HuH-7.5 (cell line): ENCODE measurements around the gene STK38L.

ENCODE experiments used
- DNase-seq: peaks from one replicate; pipeline ENCODE4 v3.0.0; 2011; ENCODE audit warnings: low spot score

The STK38L gene

DNA sequence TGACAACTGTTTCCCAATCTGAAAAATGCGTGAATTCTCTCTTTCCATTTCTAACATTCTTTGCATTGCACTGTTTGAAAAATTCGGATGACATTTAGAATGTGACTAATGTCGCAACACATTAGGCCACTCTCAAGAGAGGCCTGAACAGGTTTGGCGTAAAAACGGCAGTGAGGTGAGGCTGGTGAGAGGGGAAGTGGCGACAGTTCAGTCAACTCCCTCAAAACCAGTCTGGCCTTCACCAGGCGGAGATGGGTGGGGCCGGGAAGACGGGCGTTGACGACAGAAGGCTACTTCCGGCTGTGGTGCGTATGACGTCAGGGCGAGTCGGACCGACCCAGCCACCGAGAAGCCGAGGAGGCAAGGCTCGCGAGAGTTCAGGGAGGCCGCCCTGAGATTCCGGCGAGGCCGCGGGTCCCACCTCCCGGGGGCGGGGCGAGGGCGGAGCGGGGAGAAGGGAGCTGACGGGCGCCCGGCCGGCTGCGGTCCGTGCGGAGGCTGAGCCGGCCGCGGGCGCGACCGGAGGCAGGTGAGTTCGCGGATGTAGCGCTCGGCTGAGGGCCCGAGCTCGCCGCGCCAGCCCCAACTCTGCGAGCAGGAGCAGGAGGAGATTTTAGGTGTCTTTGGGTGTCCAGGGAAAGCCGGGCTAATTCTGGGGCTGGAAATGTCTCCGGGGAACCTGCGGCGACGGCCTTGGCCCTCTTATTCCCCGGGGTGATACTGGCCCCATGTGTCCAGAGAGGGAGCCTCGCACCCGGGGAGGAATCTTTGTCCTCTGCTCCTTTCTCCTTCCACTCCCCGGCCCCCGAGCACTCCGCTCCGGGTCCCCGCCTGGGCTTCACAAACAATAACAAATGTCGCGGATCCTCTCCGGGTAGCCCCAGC is at the start of gene STK38L:
TSS of gene STK38L (plus strand) at position 483 of the 885 bp plus-strand sequence. CDS start 53,435 bp downstream, outside the sequence.
- peak; percentile 77 for DNase-seq

- no peak for DNase-seq
Observed at GRCh38 chr12:27194644-27195043, 49.4 kb upstream of the STK38L start.

DNA sequence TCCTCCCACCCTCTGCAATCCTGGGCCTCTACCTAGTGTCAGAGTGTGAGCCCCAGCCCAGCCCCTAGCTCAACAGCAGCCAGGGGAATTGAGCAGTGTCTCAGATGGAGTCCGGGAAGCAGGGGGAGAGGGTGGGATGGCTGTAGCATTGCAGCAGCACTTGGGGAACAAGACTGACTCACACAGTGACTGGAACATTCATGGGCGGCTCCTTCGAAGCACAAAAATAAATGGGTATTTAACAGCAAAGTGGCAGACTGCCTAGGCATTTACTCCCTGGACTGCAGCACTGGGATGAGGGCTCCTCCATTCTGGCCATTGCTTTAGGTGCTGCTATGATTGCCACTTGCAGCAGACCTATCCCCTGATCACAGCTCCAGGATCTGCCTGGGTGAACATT is 46.0 kb upstream of the STK38L start:
- DNase-seq: no peak

DNA sequence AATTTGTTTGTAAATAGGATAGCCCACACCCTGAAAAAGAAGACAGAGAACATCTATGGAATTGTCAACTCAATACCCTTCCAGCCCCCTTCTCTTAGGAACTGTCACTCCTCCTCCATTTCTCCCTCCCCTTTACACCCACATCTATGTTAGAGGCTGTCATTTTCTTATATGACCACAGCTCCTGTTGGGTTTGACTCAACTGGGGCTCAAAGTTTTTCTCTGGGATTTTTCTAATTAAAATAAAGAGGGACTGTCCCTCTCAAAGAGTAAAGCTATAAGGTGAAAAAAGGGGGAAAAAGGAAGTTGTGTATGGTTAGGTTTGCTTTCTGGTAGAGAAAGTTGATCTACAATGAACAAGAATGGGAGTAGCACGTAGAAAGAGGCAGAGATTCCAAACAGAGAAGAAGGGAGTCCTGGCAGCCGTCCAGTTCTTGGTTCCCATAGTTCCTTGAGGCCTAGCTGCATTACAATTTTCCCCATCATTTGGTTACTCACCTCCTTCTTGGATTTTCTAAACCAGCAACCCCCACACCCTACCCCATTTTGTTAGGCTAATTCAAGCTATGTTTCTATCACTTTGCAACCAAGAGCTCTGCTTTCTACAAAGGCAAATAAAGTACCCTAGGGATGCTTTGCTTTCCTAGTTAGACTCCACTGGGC is 44.3 kb upstream of the STK38L start:
- DNase-seq: no peak

- no peak for DNase-seq
Observed at GRCh38 chr12:27201169-27201568, 42.9 kb upstream of the STK38L start.

- DNase-seq: no peak
Observed at GRCh38 chr12:27206801-27207502, 37.1 kb upstream of the STK38L start.

GRCh38 chr12:27207615-27208413 is 36.3 kb upstream of the STK38L start:
- DNase-seq: no peak

GRCh38 chr12:27208414-27208750 is 35.7 kb upstream of the STK38L start:
- DNase-seq: no peak

- no peak for DNase-seq
Observed at GRCh38 chr12:27209257-27209910, 34.7 kb upstream of the STK38L start.

DNA sequence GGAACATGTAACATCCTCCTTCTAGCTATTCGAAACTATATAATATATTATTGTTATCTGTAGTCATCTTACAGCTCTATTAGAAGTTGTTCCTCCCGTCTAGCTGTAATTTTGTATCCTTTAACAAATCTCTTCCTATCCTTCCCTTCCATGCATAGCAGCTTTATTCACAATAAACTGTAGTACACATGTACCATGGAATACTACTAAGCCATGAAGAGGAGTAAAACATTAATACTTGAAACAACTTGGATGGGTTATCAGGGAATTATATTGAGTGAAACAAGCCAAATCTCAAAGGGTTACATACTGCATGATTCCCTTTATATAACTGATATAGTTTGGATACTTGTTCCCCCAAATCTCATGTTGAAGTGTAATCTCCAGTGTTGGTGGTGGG is 33.9 kb upstream of the STK38L start:
- no peak for DNase-seq

DNA sequence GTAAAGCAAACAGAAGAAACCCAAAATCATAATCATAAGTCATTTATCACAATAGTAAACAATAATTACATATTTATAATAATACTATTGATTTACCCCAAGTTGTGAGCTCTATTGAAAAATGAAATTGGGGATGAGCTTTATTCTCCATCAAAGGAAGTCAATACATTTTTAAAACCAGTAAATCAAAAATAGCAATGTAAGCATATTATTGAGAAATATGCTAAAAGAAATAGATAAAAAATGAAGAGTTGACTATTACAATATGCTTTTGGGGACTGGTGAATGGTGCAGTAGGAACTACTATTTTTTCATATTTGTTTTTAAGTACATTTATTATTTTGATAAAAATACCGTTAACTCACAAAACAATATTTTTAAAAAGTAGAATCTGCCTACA is 31.2 kb upstream of the STK38L start:
- no peak for DNase-seq

DNA sequence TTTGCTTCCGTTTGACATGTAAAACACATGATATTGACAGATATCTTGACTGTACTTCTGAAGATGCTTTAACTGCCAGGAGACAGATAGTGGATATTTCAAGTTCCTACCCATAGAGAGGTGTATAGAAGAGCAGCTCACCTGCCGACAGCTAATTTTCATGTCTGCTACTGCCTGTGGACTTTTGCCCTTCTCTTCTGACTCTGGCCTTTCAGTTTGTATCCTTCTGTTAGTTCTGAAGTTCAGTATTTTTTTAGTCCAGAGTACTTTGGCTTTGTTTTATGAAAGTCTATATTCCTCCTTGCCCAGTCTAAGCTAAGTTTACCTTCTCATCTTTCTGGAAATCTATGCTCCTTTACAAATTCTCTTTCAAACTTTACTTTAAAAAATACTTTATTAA is 30.8 kb upstream of the STK38L start:
- no peak for DNase-seq

- no peak for DNase-seq
Observed at GRCh38 chr12:27213830-27214787, 30.0 kb upstream of the STK38L start.

DNA sequence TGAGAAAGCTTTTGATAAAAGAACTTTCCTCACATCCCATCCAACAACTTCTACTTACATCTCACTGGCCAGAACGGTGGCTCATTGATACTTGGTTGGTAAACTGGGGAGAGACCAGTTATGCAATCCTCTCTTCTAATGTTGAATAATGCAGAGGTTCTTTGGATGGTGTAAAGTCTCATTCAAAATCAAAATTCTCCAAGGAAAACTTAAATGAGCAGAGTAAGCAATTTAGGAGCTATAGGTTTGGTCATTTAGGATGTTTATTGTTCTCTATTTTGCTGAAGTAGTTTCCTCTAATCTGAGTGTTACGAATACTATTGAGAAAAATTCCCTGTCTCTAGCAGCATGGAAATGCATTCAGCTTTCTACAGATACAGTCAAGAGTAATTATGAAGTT is 26.5 kb upstream of the STK38L start:
- no peak for DNase-seq

- no peak for DNase-seq
Observed at GRCh38 chr12:27219693-27220054, 24.4 kb upstream of the STK38L start.

- DNase-seq: no peak
Observed at GRCh38 chr12:27220055-27220987, 23.8 kb upstream of the STK38L start.

- DNase-seq: no peak
Observed at GRCh38 chr12:27220988-27221345, 23.1 kb upstream of the STK38L start.

- DNase-seq: no peak
Observed at GRCh38 chr12:27221625-27222387, 22.3 kb upstream of the STK38L start.
